ENCODE data around the gene USP33.

GRCh38 chr1:77762072-77762476, 2.4 kb upstream of the USP33 start:
- TF ChIP-seq CTCF (IDR thresholded peaks at IDR 0.05; ENCODE audit: insufficient read depth, low read length, poor library complexity, severe bottlenecking) (no peak), EZH2phosphoT487 (conservative IDR thresholded peaks at IDR 0.05; ENCODE audit: low read length) (no peak)
